Measurements from ENCODE around the gene NEU3.
A peak's percentile ranks its signal among the peaks of the same experiment; 100 is the strongest.
"Not testable (repeated sequence)": the region's sequence is repeated elsewhere in the genome, so short reads cannot be mapped to it uniquely, and the experiment has no call there.

Gene NEU3

DNA sequence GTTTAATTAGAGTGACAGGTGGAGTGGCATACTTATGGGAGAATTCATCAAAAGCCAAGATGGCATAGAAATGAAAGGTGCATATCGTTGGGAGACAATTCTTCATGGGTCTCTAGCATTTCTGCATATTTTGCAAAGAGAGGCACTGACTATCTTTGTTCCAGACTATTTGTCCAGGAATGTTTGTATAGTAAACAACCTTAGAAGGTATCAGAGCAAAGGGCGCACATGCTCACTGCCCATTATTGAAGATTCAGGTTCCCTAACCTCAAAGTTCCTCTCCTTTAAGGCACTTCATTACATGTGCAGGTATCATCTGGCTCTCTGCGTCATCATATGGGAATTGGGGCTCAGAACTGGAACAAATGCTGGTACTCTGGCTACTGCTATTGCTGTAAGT lies 4.7 kb upstream of the NEU3 start:
- DNase-seq (ENCODE audit: low read depth) = no peak

DNA sequence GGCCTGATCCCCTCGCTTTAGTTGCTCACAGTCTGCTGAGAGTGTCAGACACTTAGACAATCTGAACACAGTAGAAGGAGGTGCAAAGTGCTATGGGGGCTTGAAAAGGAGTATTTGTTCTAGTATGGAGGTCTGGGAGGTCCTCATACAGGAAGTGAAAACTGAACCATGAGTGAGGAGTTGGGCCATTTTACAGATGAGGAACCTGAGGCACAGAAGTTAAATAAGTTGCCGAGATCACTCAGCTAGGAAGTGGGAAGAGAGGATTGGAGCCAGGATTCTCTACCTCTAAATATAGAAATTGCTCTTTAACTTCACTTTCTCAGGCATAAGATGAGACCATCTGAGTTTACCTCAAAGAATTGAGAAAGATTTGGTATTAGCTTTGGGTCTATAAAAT lies 4.0 kb upstream of the NEU3 start:
- no peak for DNase-seq (ENCODE audit: low read depth)

DNA sequence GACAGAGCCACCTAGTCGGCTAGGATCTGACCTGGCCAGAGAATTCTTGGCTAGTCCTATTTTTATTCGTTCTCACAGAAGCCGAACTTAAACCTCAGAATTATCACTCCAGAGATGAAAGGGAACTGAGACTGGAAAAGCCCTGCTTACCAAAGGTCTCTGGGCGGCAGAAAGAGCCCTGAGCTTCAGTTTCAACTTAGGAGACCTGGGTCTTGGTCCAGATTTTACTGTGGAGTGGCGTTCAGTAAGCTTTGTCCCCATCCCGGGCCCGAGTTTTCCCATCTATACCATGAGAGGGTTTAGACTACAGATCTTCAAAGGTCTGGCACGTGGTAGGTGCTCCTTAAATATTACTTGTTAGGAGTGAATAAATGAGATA lies 516 bp downstream of the NEU3 start:
- DNase-seq (ENCODE audit: low read depth) = no peak

DNA sequence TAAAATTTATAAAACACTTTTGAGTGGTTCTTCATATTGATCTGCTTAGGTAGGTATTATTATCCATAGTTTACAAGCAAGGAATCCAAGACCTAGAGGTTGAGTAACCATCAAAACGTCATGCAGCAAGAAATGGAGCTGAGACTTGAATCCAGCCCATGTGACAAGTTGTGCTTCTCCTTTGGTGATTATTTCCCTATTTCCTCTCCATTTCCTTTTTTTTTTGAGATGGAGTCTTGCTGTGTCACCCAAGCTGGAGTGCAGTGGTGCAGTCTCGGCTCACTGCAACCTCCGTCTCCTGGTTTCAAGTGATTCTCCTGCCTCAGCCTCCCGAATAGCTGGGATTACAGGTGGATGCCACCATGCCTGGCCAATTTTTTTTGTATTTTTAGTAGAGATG lies 1.4 kb downstream of the NEU3 start:
- DNase-seq (ENCODE audit: low read depth) = not testable (repeated sequence)

DNA sequence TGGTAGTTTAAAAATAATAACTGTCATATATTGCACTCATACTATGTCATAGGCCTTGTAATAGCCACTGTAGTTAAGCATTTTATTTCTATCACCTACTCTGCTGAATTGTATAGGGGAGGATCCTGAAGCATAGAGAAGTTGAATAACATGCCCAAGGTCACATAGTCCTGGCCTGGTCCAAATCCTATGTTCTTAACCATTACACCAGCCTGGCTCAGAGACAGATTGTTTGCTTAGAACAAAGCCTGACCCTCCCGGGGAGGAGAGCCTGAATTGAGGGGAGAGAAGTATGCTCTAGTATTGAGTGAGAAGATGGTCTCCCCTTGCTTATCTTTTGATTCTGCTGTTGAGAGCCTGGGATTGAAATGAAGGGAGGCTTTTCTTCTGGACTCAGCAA lies 2.2 kb downstream of the NEU3 start:
- DNase-seq (ENCODE audit: low read depth) = no peak

DNA sequence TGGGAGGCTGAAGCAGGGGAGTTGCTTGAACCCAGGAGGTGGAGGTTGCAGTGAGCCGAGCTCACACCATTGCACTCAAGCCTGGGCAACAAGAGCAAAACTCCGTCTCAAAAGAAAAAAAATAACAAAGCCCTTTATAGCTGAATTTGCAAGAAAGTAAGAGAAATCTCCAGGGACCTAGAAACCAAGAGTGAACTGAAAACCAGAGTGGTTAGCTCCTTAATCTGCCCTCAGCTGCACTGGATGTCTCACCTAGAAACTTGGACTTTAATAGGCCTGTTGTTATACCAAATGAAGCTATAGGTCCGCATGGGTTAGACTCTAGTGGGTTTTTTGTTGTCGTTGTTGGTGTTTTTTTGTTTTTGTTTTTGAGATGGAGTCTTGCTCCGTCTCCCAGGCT lies 4.1 kb downstream of the NEU3 start:
- DNase-seq (ENCODE audit: low read depth) = no peak

DNA sequence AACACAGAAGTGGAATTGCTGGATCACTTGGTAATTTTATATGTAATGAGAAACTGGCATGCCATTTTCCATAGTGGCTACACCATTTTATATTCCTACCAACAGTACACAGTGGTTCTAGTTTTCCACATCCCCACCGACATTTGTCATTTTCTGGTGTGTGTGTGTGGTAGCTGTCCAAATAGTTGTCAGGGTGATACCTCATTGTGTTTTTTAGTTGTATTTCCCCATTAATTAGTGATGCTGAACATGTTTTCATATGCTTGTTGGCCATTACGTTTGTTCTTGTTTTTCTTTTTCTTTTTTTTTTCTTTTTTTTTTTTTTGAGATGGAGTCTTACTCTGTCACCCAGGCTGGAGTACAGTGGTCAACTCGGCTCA lies 12.2 kb downstream of the NEU3 start:
- no peak for DNase-seq (ENCODE audit: low read depth)

DNA sequence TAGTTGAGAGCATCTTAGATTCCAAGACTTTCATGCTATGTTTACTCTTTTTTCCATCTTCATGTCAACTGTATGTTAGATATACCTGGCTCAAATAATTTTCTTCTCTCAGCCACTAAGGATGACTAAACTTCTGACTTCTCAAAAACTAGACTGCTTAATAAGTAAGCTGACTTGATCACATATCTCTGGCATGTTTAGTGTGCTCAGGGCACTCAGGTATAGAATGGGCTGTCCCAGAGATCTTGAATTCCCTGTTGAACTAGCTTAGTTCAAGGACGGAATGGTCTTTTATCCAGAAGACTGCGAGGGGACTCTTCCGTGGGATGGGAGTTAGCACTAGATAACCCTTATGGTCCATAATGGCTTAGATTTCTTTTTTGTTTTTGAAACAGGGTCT lies 13.0 kb downstream of the NEU3 start:
- no peak for DNase-seq (ENCODE audit: low read depth)

DNA sequence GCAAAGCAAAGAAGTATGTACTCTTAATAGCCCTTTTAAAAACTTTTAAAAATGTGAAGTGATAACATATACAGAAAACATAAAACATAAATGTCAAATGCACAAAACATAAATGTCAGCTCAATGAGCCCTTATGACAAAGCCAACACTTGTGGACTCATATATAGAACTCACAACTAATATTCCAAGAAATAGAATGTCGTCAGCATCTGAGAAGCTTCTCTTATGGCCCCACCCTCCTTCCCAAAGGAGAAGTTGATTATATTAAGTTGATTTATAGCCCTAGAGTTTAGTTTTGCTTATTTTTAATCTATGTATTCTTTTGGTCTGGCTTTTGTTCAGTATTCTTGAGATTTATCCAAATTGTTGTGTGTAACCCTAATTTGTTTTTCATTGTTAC lies 13.8 kb downstream of the NEU3 start:
- DNase-seq (ENCODE audit: low read depth) = no peak

DNA sequence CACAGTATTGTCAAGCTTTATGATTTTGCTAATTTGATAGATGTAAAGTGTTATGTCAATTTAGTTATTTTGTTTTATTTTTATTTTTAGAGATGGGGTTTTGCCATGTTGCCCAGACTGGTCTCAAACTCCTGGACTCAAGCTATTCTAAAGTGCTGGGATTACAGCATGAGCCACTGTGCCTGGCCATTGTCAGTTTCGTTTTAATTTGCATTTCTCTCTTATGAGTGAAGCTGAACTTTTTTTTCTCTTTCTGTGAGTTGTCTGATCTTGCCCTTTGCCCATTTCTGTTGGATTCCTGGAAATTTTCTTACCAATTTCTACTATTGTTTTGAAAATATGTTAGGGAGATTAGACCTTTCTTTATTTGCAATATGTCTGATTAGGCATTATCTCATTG lies 15.5 kb downstream of the NEU3 start:
- no peak for DNase-seq (ENCODE audit: low read depth)

DNA sequence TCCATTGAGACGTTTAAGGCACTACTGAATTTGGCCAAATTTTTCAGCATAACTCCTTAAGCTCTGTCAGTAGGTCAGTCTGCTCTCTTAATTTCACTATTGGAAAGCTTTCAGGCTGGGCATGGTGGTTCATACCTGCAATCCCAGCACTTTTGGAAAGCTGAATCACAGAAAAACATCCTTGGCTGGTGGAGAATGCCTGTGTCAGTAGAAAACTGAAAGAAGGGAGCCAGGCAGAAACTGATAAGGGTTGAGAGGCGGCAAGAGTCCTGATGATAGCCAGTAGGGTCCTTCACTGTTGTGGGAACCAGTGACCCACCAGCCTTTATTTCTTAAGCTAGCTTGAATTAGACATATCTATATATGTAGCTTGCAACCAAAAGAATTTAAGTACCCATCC lies 22.6 kb downstream of the NEU3 start:
- DNase-seq (ENCODE audit: low read depth) = no peak

DNA sequence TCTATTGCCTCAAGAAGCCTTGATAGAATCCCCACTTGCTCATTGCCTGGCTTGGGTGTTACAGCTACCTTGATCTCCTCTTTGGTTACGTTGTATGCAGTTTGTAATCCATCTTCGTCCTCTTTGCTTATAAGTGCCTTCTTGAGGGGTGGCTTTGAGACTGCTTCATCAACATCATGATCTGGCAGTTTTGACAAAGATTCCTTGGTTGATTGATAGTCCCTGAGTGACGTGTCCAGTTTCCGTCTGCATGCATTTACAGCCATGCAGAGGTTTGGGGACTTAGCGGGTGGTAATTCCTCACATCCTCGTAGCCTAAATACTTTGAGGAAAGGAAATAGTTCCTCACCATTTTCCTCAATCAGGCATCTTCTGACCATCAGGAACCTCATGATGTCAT lies 23.1 kb downstream of the NEU3 start:
- no peak for DNase-seq (ENCODE audit: low read depth)

DNA sequence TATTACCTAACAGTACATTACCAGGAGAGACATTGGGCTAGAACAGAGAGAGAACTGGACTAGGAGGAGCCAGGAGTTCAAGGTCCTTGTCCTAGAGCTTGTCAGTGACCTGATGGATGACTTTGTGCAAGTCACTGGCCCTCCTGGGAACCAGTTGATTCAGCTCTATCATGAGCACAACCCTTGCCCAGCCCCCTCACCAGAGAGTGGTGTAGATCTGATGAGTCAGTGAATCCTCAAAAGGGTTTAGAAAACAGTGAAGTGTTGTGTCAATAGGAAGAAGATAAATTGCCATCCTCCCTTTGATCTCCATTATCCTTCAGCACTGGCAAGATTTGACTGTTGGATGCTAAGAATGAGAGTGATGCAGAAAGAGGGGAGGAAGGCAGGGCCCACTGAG lies 24.3 kb downstream of the NEU3 start:
- DNase-seq (ENCODE audit: low read depth) = no peak

DNA sequence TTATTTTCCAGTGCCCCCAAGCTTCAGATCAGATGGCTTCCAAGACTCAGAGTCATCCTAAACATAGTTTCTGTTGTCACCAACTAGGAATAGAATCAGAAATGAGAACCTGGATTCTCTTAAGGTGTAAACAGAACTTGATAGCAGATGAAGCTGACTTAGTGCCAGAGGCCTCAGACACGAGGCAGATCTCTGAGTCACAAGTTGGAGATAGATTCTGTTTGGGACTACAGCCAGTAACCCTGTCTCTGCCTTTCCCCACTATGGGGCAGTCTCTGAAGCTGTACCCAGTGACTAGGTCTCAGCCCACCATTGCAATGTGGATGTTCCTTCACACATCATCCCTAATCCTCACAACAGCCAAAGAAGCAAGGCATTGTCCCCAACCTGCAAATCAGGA lies 25.4 kb downstream of the NEU3 start:
- DNase-seq (ENCODE audit: low read depth) = peak; percentile 68

DNA sequence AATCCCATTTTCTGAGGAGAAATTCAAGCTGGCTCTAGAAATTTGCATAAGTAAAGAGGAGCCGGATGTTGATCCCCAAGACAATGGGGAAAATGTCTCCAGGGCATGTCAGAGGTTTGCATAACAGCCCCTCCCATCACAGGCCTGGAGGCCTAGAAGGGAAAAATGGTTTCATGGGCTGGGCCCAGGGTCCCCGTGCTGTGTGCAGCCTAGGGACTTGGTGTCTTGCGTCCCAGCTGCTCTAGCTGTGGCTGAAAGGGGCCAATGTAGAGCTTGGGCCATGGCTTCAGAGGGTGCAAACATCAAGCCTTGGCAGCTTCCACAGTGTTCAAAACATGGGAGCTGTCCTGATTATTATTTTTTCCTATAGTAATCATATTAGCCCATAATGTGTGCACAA lies 30.5 kb downstream of the NEU3 start:
- not testable (repeated sequence) for DNase-seq (ENCODE audit: low read depth)

DNA sequence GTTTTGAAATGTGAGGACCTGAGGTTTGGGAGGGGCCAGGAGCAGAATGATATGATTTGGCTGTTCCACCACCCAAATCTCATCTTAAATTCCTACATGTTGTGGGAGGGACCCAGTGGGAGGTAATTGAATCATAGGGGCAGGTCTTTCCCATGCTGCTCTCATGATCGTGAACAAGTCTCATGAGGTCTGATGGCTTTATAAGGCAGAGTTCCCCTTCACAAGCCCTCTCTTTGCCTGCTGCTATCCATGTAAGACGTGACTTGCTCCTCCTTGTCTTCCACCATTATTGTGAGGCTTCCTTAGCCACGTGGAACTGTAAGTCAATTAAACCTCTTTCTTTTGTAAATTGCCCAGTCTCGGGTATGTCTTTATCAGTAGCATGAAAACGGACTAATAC lies 31.6 kb downstream of the NEU3 start:
- not testable (repeated sequence) for DNase-seq (ENCODE audit: low read depth)

DNA sequence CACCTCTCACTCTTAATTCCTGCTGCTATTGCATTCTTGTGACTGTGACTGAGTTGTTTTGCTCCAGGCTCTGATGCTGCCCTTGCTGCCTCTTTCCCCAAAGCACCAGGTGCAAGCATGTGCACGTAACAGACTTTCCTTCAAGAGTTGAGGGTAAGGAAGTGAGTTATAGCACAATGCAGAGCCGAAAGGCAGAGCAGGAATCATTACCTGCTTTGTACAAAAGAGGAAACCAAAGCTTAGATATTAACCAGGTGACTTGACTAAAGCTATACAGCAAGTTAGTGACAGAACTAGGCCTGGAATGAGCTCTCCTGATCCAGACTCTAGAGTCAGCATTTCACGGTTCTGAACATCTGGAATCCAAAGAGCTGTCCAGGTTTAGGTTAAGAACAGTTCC lies 33.6 kb downstream of the NEU3 start:
- no peak for DNase-seq (ENCODE audit: low read depth)

DNA sequence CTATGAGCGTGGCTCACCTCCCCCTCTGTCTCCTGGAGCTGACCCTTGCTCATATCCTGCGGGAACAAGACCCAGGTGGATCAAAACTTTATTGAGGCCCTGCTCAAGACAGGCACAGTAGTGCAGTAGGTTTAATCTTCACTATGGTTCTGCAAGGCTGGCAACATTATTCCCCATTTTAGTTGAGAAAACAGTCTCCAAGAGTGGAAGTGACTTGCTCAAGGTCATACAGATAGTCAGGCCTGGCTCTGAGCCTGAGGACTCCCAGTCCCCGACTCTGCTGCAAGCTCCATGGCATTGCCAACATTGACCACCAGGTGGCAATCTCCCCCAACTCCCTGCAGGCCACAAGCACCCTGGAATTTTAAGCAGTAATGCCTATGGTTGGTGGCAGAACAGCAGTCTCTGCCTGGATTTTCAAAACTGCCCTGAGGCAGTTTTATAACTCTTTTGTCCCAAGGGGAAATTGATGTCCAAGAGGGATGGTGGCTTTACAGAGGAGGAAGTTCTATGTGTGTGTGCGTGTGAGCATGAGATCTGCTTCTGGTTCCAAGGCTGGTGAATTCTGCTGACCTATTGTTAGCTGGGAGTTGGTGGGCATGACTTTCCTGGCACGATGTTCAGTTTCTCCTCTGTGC lies 34.1 kb downstream of the NEU3 start:
- peak; percentile 68 for DNase-seq (ENCODE audit: low read depth)

DNA sequence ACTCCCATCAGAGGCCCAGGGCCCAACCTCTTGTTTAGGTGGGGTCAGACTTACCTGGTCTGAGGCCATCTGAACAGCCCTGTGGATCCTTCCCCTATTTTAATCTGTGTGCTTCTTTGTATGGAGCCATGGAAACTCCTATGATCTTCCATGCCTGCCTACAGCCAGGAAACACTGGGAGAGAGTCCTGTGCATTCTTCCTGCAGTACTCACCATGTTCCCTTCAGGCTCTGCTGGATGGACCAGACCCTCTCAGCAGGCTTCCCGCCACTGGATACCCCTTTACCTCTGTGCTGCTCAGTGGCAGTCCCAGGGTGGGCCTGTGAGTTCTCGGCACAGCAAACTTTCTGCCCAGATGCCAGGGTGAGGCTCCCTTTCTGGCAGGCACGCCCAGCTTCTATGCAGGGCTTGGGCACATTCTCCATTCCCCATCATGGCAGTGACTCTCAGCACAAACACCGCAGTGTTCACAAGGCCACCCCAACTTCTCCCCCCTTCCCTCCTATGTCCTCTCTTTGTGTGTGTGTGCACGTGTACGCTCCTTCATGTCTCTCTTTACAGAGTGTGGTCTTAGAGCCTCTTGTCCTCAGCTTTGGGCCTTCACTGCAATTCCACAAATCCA lies 34.8 kb downstream of the NEU3 start:
- DNase-seq (ENCODE audit: low read depth) = no peak

DNA sequence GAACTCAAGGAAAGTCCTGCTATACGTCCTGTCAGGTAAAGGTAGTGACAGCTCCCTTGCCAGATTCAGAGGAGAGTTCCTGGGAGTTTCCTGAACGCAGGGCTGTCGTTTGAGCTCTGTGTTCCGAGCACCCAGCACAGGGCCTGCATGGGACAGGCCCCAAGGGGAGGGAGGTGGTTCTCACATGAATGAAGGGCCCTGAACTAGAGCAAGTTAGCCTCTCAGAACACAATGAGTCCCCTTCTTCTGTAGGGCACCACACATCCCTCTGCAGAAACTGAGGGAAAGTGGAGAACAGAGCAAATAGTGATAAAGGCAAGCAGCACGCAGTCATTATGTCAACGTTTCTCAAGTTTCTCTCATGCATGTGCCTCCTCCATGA lies 35.3 kb downstream of the NEU3 start:
- no peak for DNase-seq (ENCODE audit: low read depth)

DNA sequence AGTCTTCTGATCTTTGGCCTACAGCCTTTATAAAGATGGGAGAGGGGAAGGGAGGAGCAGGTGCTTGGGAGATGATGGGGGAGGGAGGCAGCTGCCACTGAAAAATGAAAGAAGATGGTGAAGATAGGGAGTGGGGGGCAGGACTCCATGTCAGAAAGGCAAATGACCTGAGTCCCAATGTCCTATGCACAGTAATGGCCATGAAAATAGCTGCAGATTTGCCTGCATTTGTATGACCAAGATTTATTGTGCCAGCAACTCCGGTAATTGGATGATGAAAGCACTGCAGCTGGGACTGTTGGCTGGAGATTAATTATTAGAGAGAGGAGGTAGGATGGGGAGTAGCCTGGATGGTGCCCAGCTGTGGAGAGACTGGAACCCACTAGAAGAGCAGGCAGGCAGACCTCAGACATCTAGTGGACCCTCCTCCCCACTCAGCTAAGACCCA lies 36.1 kb downstream of the NEU3 start:
- DNase-seq (ENCODE audit: low read depth) = no peak

DNA sequence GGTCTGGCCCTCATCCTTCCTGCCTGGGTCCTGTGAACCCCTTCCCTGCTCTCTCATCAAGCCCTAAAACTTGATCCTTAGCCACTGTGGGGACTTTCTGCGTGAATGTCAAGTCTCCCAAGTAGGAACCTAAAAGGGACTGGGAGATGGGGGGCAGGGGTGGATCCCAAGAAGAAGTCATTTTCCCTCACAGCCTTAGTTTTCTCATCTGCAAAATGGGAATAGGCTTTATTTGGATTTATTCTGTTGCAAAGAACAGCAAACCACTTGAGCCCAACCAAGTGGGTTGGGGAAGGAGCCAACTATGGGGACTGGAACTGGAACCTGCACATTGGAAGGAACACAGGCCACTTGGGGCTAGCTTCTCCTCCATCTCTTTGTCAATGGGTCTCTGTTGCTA lies 36.8 kb downstream of the NEU3 start:
- no peak for DNase-seq (ENCODE audit: low read depth)

DNA sequence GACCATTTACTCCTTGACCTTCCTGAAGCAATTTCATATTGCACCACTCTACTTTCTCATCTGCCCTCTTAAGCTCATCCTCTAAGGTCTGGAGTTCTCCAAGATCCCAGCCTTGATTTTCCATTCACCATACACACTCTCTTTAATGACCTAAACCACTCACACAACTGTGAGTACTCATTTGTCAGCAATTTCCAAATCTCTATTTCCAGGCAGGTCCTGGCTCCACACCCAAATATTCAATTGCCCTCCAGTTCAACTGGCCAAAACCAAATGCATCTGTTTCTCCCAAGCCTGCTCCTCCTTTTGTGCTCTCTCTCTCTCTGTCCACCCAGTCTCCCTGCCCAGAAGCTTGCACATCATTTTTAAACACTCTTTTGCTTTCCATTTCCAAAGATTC lies 39.6 kb downstream of the NEU3 start:
- peak; percentile 69 for DNase-seq (ENCODE audit: low read depth)

DNA sequence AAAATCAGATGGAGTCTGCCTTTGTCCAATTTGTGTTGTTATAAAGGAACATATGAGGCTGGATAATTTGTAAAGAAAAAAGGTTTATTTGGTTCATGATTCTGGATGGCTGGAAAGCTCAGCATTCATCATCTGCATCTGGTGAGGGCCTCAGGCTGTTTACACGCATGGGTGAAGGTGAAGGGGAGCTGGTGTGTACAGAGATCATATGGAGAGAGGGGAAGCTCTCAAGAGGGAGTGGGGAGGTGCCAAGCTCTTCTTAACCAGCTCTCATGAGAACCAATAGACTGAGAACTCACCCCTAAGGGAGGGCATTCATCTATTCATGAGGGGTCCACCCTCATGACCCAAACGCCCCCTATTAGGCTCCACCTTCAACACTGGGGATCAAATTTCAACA lies 40.0 kb downstream of the NEU3 start:
- no peak for DNase-seq (ENCODE audit: low read depth)

All from stromal cell of bone marrow (primary cell).